ENCODE data around the gene PI4KA. TPM values are rescaled to one million over a fixed set of nuclear protein-coding genes. Genes with fewer than 3 reads are reported as not detected.

PI4KA gene
- total and polyA plus RNA-seq, 4 donors: 19.4 to 47.5 (median 36.3) TPM

- 39% methylated on average over 10 of the region's 10 CpGs for WGBS
- no peak overlapping the region for H3K4me3 ChIP-seq (ENCODE audit: low read depth in 1 of 3, low read length in 3 of 3)
- no peaks in the 10 kb centered on the region for H3K9me3 ChIP-seq (ENCODE audit: control insufficient read depth in 4 of 4, low read length in 3 of 4)
- H3K36me3 ChIP-seq (ENCODE audit: control insufficient read depth in 4 of 4, insufficient read depth in 3 of 4, low read depth in 1 of 4, low read length in 3 of 4): peaks cover 0 to 28% (median 10%) of the 10 kb centered on the region in 4 donors
- peak overlapping the region; percentile 76 to 90 for H3K27ac ChIP-seq (ENCODE audit: low read depth in 1 of 2, low read length in 2 of 2)
- TF ChIP-seq, protein P1, sequence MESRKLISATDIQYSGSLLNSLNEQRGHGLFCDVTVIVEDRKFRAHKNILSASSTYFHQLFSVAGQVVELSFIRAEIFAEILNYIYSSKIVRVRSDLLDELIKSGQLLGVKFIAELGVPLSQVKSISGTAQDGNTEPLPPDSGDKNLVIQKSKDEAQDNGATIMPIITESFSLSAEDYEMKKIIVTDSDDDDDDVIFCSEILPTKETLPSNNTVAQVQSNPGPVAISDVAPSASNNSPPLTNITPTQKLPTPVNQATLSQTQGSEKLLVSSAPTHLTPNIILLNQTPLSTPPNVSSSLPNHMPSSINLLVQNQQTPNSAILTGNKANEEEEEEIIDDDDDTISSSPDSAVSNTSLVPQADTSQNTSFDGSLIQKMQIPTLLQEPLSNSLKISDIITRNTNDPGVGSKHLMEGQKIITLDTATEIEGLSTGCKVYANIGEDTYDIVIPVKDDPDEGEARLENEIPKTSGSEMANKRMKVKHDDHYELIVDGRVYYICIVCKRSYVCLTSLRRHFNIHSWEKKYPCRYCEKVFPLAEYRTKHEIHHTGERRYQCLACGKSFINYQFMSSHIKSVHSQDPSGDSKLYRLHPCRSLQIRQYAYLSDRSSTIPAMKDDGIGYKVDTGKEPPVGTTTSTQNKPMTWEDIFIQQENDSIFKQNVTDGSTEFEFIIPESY (IDR thresholded peaks at IDR 0.05): peak; percentile 67
- TF ChIP-seq SP1 (IDR thresholded peaks at IDR 0.05) (peak; percentile 60), HNF4A (conservative IDR thresholded peaks at IDR 0.05) (peak; percentile 58 to 79), HNF4G (IDR thresholded peaks at IDR 0.05) (no peak), RAD21 (IDR thresholded peaks at IDR 0.05) (peak; percentile 28 to 45), FOXA1 (IDR thresholded peaks at IDR 0.05) (peak; percentile 78), JUND (IDR thresholded peaks at IDR 0.05) (peak in 1 of 2 donors; percentile 68), TAF1 (conservative IDR thresholded peaks at IDR 0.05) (no peak), EGR1 (IDR thresholded peaks at IDR 0.05; ENCODE audit: low read depth in 2 of 2) (no peak), YY1 (IDR thresholded peaks at IDR 0.05) (peak; percentile 55), MAX (IDR thresholded peaks at IDR 0.05) (peak; percentile 73), NR2F2 (IDR thresholded peaks at IDR 0.05) (no peak), ATF3 (IDR thresholded peaks at IDR 0.05) (no peak), GABPA (IDR thresholded peaks at IDR 0.05 in 1 of 2, conservative IDR thresholded peaks at IDR 0.05 in 1 of 2) (no peak), FOXA2 (IDR thresholded peaks at IDR 0.05) (peak; percentile 88), RXRA (IDR thresholded peaks at IDR 0.05) (peak; percentile 69 to 91)
- TF ChIP-seq, protein P2, sequence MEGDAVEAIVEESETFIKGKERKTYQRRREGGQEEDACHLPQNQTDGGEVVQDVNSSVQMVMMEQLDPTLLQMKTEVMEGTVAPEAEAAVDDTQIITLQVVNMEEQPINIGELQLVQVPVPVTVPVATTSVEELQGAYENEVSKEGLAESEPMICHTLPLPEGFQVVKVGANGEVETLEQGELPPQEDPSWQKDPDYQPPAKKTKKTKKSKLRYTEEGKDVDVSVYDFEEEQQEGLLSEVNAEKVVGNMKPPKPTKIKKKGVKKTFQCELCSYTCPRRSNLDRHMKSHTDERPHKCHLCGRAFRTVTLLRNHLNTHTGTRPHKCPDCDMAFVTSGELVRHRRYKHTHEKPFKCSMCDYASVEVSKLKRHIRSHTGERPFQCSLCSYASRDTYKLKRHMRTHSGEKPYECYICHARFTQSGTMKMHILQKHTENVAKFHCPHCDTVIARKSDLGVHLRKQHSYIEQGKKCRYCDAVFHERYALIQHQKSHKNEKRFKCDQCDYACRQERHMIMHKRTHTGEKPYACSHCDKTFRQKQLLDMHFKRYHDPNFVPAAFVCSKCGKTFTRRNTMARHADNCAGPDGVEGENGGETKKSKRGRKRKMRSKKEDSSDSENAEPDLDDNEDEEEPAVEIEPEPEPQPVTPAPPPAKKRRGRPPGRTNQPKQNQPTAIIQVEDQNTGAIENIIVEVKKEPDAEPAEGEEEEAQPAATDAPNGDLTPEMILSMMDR (IDR thresholded peaks at IDR 0.05; ENCODE audit: low read depth, low read length, missing input control): no peak
- TF ChIP-seq, protein P3, sequence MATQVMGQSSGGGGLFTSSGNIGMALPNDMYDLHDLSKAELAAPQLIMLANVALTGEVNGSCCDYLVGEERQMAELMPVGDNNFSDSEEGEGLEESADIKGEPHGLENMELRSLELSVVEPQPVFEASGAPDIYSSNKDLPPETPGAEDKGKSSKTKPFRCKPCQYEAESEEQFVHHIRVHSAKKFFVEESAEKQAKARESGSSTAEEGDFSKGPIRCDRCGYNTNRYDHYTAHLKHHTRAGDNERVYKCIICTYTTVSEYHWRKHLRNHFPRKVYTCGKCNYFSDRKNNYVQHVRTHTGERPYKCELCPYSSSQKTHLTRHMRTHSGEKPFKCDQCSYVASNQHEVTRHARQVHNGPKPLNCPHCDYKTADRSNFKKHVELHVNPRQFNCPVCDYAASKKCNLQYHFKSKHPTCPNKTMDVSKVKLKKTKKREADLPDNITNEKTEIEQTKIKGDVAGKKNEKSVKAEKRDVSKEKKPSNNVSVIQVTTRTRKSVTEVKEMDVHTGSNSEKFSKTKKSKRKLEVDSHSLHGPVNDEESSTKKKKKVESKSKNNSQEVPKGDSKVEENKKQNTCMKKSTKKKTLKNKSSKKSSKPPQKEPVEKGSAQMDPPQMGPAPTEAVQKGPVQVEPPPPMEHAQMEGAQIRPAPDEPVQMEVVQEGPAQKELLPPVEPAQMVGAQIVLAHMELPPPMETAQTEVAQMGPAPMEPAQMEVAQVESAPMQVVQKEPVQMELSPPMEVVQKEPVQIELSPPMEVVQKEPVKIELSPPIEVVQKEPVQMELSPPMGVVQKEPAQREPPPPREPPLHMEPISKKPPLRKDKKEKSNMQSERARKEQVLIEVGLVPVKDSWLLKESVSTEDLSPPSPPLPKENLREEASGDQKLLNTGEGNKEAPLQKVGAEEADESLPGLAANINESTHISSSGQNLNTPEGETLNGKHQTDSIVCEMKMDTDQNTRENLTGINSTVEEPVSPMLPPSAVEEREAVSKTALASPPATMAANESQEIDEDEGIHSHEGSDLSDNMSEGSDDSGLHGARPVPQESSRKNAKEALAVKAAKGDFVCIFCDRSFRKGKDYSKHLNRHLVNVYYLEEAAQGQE (IDR thresholded peaks at IDR 0.05): peak; percentile 43
- no peak for DNase-seq (ENCODE audit: low spot score)
- no peaks in the 10 kb centered on the region for H3K27me3 ChIP-seq (ENCODE audit: control insufficient read depth in 4 of 4, insufficient read depth in 4 of 4, low read length in 3 of 4)
- peak overlapping the region in 1 of 2 donors; percentile 13 for H3K9ac ChIP-seq (ENCODE audit: low read depth in 1 of 2, low read length in 2 of 2)
- H3K4me1 ChIP-seq (ENCODE audit: control insufficient read depth in 4 of 4, insufficient read depth in 4 of 4, low read length in 3 of 4): peaks cover 20 to 90% (median 80%) of the 10 kb centered on the region in 4 donors
These were observed 72.1 kb downstream of the PI4KA start for GRCh38 chr22:20786536-20786979.

All from liver (tissue), 9 donors.